Upper lobe of left lung (tissue), 4 donors: Measurements from ENCODE around the gene APOL3.

Source experiments
- CTCF ChIP-seq, 6 experiments: fragments of 450-650 bp in 4 of 6; fragments of 200-600 bp in 2 of 6; sonication (generic) in 2 of 6; IDR thresholded peaks; one replicate each; pipeline ENCODE4 v1.5.1; 2016 to 2019; ENCODE audit warnings: antibody characterized with exemption in 6 of 6
- EP300 ChIP-seq, 4 donors: sonication (generic); formaldehyde crosslinking; IDR thresholded peaks; one replicate each; pipeline ENCODE4 v1.5.1; 2017; ENCODE audit warnings: antibody characterized with exemption in 4 of 4, control low read depth in 2 of 4
- POLR2A ChIP-seq, 4 donors: fragments of 450-650 bp; IDR thresholded peaks; one replicate each; pipeline ENCODE4 v1.5.1; 2016 to 2017; ENCODE audit warnings: antibody characterized with exemption in 4 of 4, mild to moderate bottlenecking in 2 of 4
- POLR2AphosphoS5 ChIP-seq, 2 donors: sonication (generic); formaldehyde crosslinking; IDR thresholded peaks; one replicate each; pipeline ENCODE4 v1.5.1; 2017; ENCODE audit warnings: antibody characterized with exemption in 2 of 2

GRCh38 chr22:36180038-36180880, 19.7 kb upstream of the APOL3 start:
- TF ChIP-seq CTCF (IDR thresholded peaks at IDR 0.05) (peak; percentile 84 to 92 (median 90)), POLR2A (IDR thresholded peaks at IDR 0.05) (no peak), POLR2AphosphoS5 (IDR thresholded peaks at IDR 0.05) (no peak), EP300 (IDR thresholded peaks at IDR 0.05) (no peak)
